ENCODE measurements around the gene IMPG2.
"Not testable (repeated sequence)": the region's sequence is repeated elsewhere in the genome, so short reads cannot be mapped to it uniquely, and the experiment has no call there.

IMPG2 gene

GRCh38 chr3:101319531-101319930, 844 bp downstream of the IMPG2 start:
- H3K4me3 ChIP-seq (ENCODE audit: low read depth, low read length), result no peak overlapping the region
- TF ChIP-seq CTCF (IDR thresholded peaks at IDR 0.05; ENCODE audit: borderline replicate concordance, insufficient read depth, low read depth, low read length), result no peak

- TF ChIP-seq CTCF (IDR thresholded peaks at IDR 0.05; ENCODE audit: borderline replicate concordance, insufficient read depth, low read depth, low read length), result no peak
Observed at GRCh38 chr3:101312545-101312944, 7.8 kb downstream of the IMPG2 start.

GRCh38 chr3:101311676-101312075, 8.7 kb downstream of the IMPG2 start:
- no peak overlapping the region for H3K4me3 ChIP-seq (ENCODE audit: low read depth, low read length)
- TF ChIP-seq CTCF (IDR thresholded peaks at IDR 0.05; ENCODE audit: borderline replicate concordance, insufficient read depth, low read depth, low read length), result no peak

More at GRCh38 chr3:101312545-101312944, 7.8 kb downstream of the IMPG2 start:
- H3K4me3 ChIP-seq (ENCODE audit: low read depth, low read length), result no peak overlapping the region

GRCh38 chr3:101310978-101311375, 9.4 kb downstream of the IMPG2 start:
- H3K4me3 ChIP-seq (ENCODE audit: low read depth, low read length), result no peak overlapping the region
- TF ChIP-seq CTCF (IDR thresholded peaks at IDR 0.05; ENCODE audit: borderline replicate concordance, insufficient read depth, low read depth, low read length), result no peak

- H3K4me3 ChIP-seq (ENCODE audit: low read depth, low read length), result not testable (repeated sequence)
Observed at GRCh38 chr3:101308147-101308772, 12.1 kb downstream of the IMPG2 start.

GRCh38 chr3:101303836-101304235, 16.5 kb downstream of the IMPG2 start:
- no peak overlapping the region for H3K4me3 ChIP-seq (ENCODE audit: low read depth, low read length)
- no peak for TF ChIP-seq CTCF (IDR thresholded peaks at IDR 0.05; ENCODE audit: borderline replicate concordance, insufficient read depth, low read depth, low read length)

GRCh38 chr3:101303089-101303731, 17.2 kb downstream of the IMPG2 start:
- no peak for TF ChIP-seq CTCF (IDR thresholded peaks at IDR 0.05; ENCODE audit: borderline replicate concordance, insufficient read depth, low read depth, low read length)
- no peak overlapping the region for H3K4me3 ChIP-seq (ENCODE audit: low read depth, low read length)

Data from GM12875 (cell line).